ENCODE measurements around the gene WDFY2.

DNA sequence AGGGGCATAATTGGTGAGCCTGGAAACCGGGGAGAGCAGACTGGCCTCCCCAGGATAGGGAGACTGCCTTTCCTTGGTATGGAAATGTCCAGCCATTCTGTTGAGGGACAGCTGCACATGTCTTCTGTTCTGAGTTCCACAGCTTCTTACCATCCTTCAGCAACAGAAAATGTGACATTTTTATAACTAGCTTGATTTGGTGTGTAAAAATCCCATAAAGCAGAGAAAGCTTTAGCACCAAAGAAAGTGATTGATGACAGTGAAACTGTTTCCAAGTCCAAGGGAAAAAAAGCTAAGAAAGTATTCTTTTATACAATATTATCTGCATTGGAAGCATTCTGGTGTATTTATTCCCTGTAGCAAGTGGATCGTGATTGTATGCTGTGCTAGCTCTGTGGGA is 157.8 kb downstream of the WDFY2 start:
- TF ChIP-seq GATA3 (IDR thresholded peaks at IDR 0.05; ENCODE audit: low read depth, low read length), result no peak
- no peak for TF ChIP-seq GATA2 (IDR thresholded peaks at IDR 0.05; ENCODE audit: low read depth, low read length)

All from SH-SY5Y (cell line).